Fibroblast of mammary gland (primary cell): ENCODE measurements around the gene RGCC.
A peak's percentile ranks its signal among the peaks of the same experiment; 100 is the strongest.

Source experiments
- DNase-seq: peaks from one replicate; pipeline ENCODE4 v3.0.0-alpha.2; 2010; ENCODE audit warnings: low read depth
- H3K4me3 ChIP-seq: 2 replicates; pipeline ENCODE4 v1.5.1; 2011; ENCODE audit warnings: low read depth, mild to moderate bottlenecking, low read length, moderate library complexity; ENCODE audit not compliant: control insufficient read depth
- CTCF ChIP-seq: conservative IDR thresholded peaks from 2 replicates; pipeline ENCODE4 v1.5.1; 2011; ENCODE audit warnings: low read depth, low read length, inconsistent platforms; ENCODE audit not compliant: control insufficient read depth, insufficient read depth

The RGCC gene

DNA sequence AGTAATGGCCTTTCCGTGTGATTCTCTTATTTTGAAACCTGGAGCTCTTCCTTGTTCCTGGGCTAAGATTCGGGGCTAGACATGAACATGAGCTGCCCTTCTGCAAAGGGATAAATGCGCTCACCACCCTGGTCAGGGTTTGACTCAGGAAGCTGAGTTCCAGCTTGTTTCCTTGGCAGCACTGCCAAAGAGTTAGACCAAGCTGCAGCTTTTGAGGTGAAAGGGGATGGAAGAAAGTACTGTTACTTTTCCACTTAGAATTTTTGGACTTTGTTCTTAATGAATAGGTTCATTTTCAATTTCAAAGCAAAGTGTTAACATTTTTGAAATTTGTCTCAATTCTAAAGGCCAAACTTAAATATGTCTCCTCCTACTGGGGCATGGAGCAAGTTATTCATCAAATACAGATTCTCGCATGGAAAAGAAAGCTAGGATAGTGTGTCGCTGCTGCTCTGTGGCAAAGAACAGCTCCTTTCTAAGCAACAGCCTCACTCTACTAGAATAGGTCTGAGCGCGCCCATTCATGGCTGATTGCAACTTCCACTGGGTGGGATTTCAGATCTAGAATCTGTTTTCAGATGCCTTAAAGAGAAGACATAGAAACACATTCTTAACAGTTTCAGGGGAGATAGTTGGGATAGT, 2.2 kb downstream of the RGCC start:
- TF ChIP-seq CTCF, result no peak
- peak; percentile 72 for DNase-seq
- no peak overlapping the region for H3K4me3 ChIP-seq

GRCh38 chr13:41460074-41460465, 2.7 kb downstream of the RGCC start:
- H3K4me3 ChIP-seq, result no peak overlapping the region
- no peak for DNase-seq
- TF ChIP-seq CTCF, result no peak

- no peak for DNase-seq
- no peak for TF ChIP-seq CTCF
- no peak overlapping the region for H3K4me3 ChIP-seq
These were observed 3.6 kb downstream of the RGCC start for GRCh38 chr13:41460930-41461329.

- no peak overlapping the region for H3K4me3 ChIP-seq
- no peak for TF ChIP-seq CTCF
- no peak for DNase-seq
These were observed 4.3 kb downstream of the RGCC start for GRCh38 chr13:41461527-41462139.

DNA sequence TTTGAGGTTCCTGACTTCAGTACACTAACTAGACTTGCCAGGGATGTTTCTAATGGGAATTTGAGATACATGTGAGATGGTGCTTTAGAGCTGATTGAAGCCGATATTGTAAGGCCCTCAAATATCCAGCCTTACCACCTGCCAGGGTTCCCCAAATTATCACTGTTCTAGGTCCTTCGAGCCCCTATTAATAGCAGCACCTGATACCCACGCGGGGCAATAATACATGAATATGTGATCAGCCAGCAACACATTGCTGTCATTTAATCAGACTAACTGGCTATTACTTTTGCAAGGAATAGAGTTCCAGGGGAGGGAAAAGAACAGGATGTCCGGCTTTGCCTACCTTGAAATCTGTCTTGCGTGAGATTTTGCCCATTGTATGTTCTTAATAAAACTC, 5.1 kb downstream of the RGCC start:
- no peak overlapping the region for H3K4me3 ChIP-seq
- TF ChIP-seq CTCF, result no peak
- DNase-seq, result no peak

GRCh38 chr13:41463838-41464602, 6.7 kb downstream of the RGCC start:
- no peak overlapping the region for H3K4me3 ChIP-seq
- DNase-seq, result no peak
- TF ChIP-seq CTCF, result no peak
